Adrenal gland (tissue), 12 donors: Measurements from ENCODE around the gene KCTD11. TPM values are rescaled to one million over a fixed set of nuclear protein-coding genes. Genes with fewer than 3 reads are reported as not detected.

ENCODE experiments used
- DNase-seq, 7 donors: peaks; one replicate each; pipeline ENCODE4 v3.0.0-alpha.2; 2019 to 2020
- H3K27ac ChIP-seq, 5 donors: fragments of 200-600 bp; sonication (generic) in 4 of 5; 1 replicate in 3 of 5; 2 replicates in 2 of 5; pipeline versions ENCODE4 v1.5.1 to v1.8.0; 2016 to 2020; ENCODE audit warnings: mild to moderate bottlenecking in 1 of 5
- H3K27me3 ChIP-seq: fragments of 200-600 bp; 2 replicates; pipeline ENCODE4 v1.8.0; 2021
- H3K36me3 ChIP-seq, 2 donors: fragments of 200-600 bp; replicated peaks in 1 of 2; 1 replicate in 1 of 2; 2 replicates in 1 of 2; pipeline versions ENCODE4 v1.5.1 to v1.8.0; 2018 to 2022
- H3K4me1 ChIP-seq, 2 donors: fragments of 200-600 bp; replicated peaks in 1 of 2; 1 replicate in 1 of 2; 2 replicates in 1 of 2; pipeline versions ENCODE4 v1.5.1 to v1.8.0; 2018 to 2021
- H3K4me3 ChIP-seq, 4 donors: fragments of 200-600 bp; sonication (generic) in 3 of 4; one replicate each; pipeline ENCODE4 v1.5.1; 2016 to 2018
- H3K9me3 ChIP-seq, 3 donors: fragments of 200-600 bp; sonication (generic) in 1 of 3; replicated peaks in 1 of 3; 1 replicate in 2 of 3; 2 replicates in 1 of 3; pipeline versions ENCODE4 v1.5.1 to v1.8.0; 2016 to 2021
- CTCF ChIP-seq, 6 experiments: fragments of 450-650 bp in 4 of 6; fragments of 200-600 bp in 2 of 6; sonication (generic) in 1 of 6; IDR thresholded peaks; 1 replicate in 5 of 6; 2 replicates in 1 of 6; pipeline versions ENCODE4 v1.5.1 to v1.8.0; 2016 to 2021; ENCODE audit warnings: antibody characterized with exemption in 6 of 6, mild to moderate bottlenecking in 2 of 6, moderate library complexity in 1 of 6
- POLR2A ChIP-seq, 2 donors: fragments of 450-650 bp; IDR thresholded peaks; one replicate each; pipeline ENCODE4 v1.6.1; 2017; ENCODE audit warnings: antibody characterized with exemption in 2 of 2, mild to moderate bottlenecking in 2 of 2, moderate library complexity in 1 of 2
- WGBS, 4 donors: extraction: QIAGEN DNeasy Blood & Tissue Kit in 2 of 4; methylation state at CpG; one replicate each; pipeline versions ENCODE4 v1.1.5 to v1.1.7; 2013 to 2017; 5-methylcytosine and 5-hydroxymethylcytosine counted together
- intact Hi-C, 2 donors: fragments of 100-400 bp; cut with DNase I; formaldehyde crosslinking; loops; one replicate each; pipeline versions ENCODE4 v1.14.1 to v1.15.0; 2022 to 2023
- polyA plus RNA-seq, 3 donors: library from polyadenylated mRNA; stranded (reverse); fragments of 200-250 nt in 2 of 3; fragments of 350-450 nt in 1 of 3; fragmentation: Illumina TruSeq in 1 of 3; extraction: RNeasy Lipid Tissue Mini Kit (QIAGEN cat#74804) in 1 of 3; gene quantifications; one replicate each; pipeline ENCODE4 v1.2.3, GENCODE V29; 2013 to 2014
- total RNA-seq, 9 donors: library from RNA; depleted of rRNA in 4 of 9; stranded (reverse); fragments of >200 nt in 4 of 9; fragments of 120-200 nt in 1 of 9; fragmentation: NEBNext Ultra II Directional in 1 of 9; extraction: Animal tissue kit (Norgen Biotek cat#: 25700) in 1 of 9; gene quantifications; one replicate each; pipeline versions ENCODE4 v1.1.0 to v1.2.4, GENCODE V29; 2013 to 2023
- donor health status: healthy with polysubstance abuse.
- donor health status: Bipolar disorder and iron deficiency.
- donor health status: DM: yes; HTN: yes; CAD: no.
- donor health status: DM: no; HTN: no; CAD: no.
- donor health status: DM: no; HTN: no; CAD: no.
- donor health status: DM: yes; HTN: yes; CAD: no.

The KCTD11 gene
- total and polyA plus RNA-seq, 12 donors = 5.2 to 13.8 (median 10.3) TPM

- Histone ChIP-seq H3K36me3 (no peaks in the 10 kb centered on the region), H3K27me3 (no peaks in the 10 kb centered on the region), H3K4me1 (peaks cover 6 to 16% of the 10 kb centered on the region in 2 donors), H3K4me3 (peak overlapping the region; percentile 56 to 72 (median 62)), H3K27ac (peak overlapping the region in 4 of 5 donors; percentile 90 to 96 (median 94)), H3K9me3 (no peaks in the 10 kb centered on the region)
- no peak for TF ChIP-seq CTCF (IDR thresholded peaks at IDR 0.05)
- TF ChIP-seq POLR2A (IDR thresholded peaks at IDR 0.05) = no peak
- peak in 2 of 7 donors; percentile 39 for DNase-seq
- intact Hi-C loops = no loop called here
- WGBS, 4 donors = 8 to 12% (median 10%) methylated on average over 24 to 48 of the region's 48 CpGs
Observed at GRCh38 chr17:7393613-7394451, 41.9 kb downstream of the KCTD11 start.

GRCh38 chr17:7394452-7395191, 42.7 kb downstream of the KCTD11 start, which contains the start of gene PLSCR3:
PLSCR3 (minus strand) TSS chr17:7394525; CDS start chr17:7394110, 415 bp downstream.
- TF ChIP-seq CTCF (IDR thresholded peaks at IDR 0.05) (peak in 4 of 6 experiments; percentile 26 to 61 (median 50)), POLR2A (IDR thresholded peaks at IDR 0.05) (peak; percentile 70 to 86)
- H3K27ac ChIP-seq = peak within 1 kb of the TSS; percentile 90 to 96 (median 93)
- DNase-seq = peak; percentile 89 to 94 (median 92)
- intact Hi-C loops = no loop called here
- peaks cover 6 to 16% of the 10 kb centered on the region in 2 donors for H3K4me1 ChIP-seq
- WGBS, 4 donors = 0 to 1% (median 0%) methylated on average over 4 to 71 of the region's 71 CpGs
- no peaks in the 10 kb centered on the region for H3K9me3 ChIP-seq
- H3K36me3 ChIP-seq = no peaks in the 10 kb centered on the region
- no peaks in the 10 kb centered on the region for H3K27me3 ChIP-seq
- peak within 1 kb of the TSS; percentile 56 to 72 (median 62) for H3K4me3 ChIP-seq

GRCh38 chr17:7396147-7396546, 44.2 kb downstream of the KCTD11 start:
- intact Hi-C loops = no loop called here

GRCh38 chr17:7398612-7399011, 46.6 kb downstream of the KCTD11 start:
- H3K36me3 ChIP-seq = no peaks in the 10 kb centered on the region
- TF ChIP-seq CTCF (IDR thresholded peaks at IDR 0.05) (no peak), POLR2A (IDR thresholded peaks at IDR 0.05) (no peak)
- DNase-seq = no peak
- intact Hi-C loops = loop anchor here in 1 of 2 donors (2.0 kb wide), 1 partner anchor 76 kb away; no protein-coding TSS in a partner anchor
- H3K4me3 ChIP-seq = no peak overlapping the region
- no peaks in the 10 kb centered on the region for H3K27me3 ChIP-seq
- H3K9me3 ChIP-seq = no peaks in the 10 kb centered on the region
- H3K4me1 ChIP-seq = peaks cover 13 to 19% of the 10 kb centered on the region in 2 donors
- H3K27ac ChIP-seq = no peak overlapping the region
- WGBS, 4 donors = 72 to 92% (median 76%) methylated on average over 2 of the region's 2 CpGs

More at GRCh38 chr17:7396147-7396546, 44.2 kb downstream of the KCTD11 start:
- Histone ChIP-seq H3K27me3 (no peaks in the 10 kb centered on the region), H3K36me3 (no peaks in the 10 kb centered on the region), H3K9me3 (no peaks in the 10 kb centered on the region), H3K27ac (no peak overlapping the region), H3K4me1 (peaks cover 6 to 16% of the 10 kb centered on the region in 2 donors), H3K4me3 (no peak overlapping the region)
- 83 to 89% (median 86%) methylated on average over 4 of the region's 4 CpGs for WGBS, 4 donors
- no peak for TF ChIP-seq POLR2A (IDR thresholded peaks at IDR 0.05)
- DNase-seq = no peak
